HUES48 (cell line): Measurements from ENCODE around the gene KCTD16.
A peak's percentile ranks its signal among the peaks of the same experiment; 100 is the strongest.

Experiments used
- H3K27ac ChIP-seq: one replicate; pipeline ENCODE4 v1.7.0; 2013; ENCODE audit warnings: low read depth, low read length, inconsistent platforms
- H3K27me3 ChIP-seq: 2 replicates; pipeline ENCODE4 v1.6.1; 2013; ENCODE audit warnings: mild to moderate bottlenecking, low read length; ENCODE audit not compliant: control insufficient read depth, insufficient read depth
- H3K36me3 ChIP-seq: 2 replicates; pipeline ENCODE4 v1.6.1; 2013; ENCODE audit warnings: low read length; ENCODE audit not compliant: control insufficient read depth, insufficient read depth
- H3K4me1 ChIP-seq: 2 replicates; pipeline ENCODE4 v1.6.1; 2013; ENCODE audit warnings: mild to moderate bottlenecking, low read length; ENCODE audit not compliant: control insufficient read depth, insufficient read depth
- H3K4me3 ChIP-seq: 2 replicates; pipeline ENCODE4 v1.5.1; 2013; ENCODE audit warnings: mild to moderate bottlenecking, low read depth, low read length
- H3K9ac ChIP-seq: 2 replicates; pipeline ENCODE4 v1.6.1; 2013; ENCODE audit warnings: mild to moderate bottlenecking, low read depth, low read length, moderate library complexity
- H3K9me3 ChIP-seq: 2 replicates; pipeline ENCODE4 v1.6.1; 2013; ENCODE audit warnings: low read length; ENCODE audit not compliant: control insufficient read depth, insufficient read depth

KCTD16 gene

DNA sequence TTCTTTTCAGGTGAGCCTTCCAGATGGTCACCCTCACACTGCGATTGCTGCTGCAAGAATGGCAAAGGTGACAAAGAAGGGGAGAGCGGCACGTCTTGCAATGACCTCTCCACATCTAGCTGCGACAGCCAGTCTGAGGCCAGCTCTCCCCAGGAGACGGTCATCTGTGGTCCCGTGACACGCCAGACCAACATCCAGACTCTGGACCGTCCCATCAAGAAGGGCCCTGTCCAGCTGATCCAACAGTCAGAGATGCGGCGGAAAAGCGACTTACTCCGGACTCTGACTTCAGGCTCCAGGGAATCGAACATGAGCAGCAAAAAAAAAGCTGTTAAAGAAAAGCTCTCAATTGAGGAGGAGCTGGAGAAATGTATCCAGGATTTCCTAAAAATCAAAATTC, 303.0 kb downstream of the KCTD16 start:
- Histone ChIP-seq H3K27me3 (no peaks in the 10 kb centered on the region), H3K4me1 (no peaks in the 10 kb centered on the region), H3K36me3 (no peaks in the 10 kb centered on the region), H3K9ac (no peak overlapping the region), H3K27ac (no peak overlapping the region), H3K4me3 (no peak overlapping the region), H3K9me3 (no peaks in the 10 kb centered on the region)

- no peak overlapping the region for H3K4me3 ChIP-seq
- no peaks in the 10 kb centered on the region for H3K27me3 ChIP-seq
- peaks cover 4% of the 10 kb centered on the region for H3K4me1 ChIP-seq
- no peaks in the 10 kb centered on the region for H3K36me3 ChIP-seq
- no peak overlapping the region for H3K9ac ChIP-seq
- H3K9me3 ChIP-seq: no peaks in the 10 kb centered on the region
- no peak overlapping the region for H3K27ac ChIP-seq
Observed at GRCh38 chr5:144478565-144478964, 307.9 kb downstream of the KCTD16 start.

DNA sequence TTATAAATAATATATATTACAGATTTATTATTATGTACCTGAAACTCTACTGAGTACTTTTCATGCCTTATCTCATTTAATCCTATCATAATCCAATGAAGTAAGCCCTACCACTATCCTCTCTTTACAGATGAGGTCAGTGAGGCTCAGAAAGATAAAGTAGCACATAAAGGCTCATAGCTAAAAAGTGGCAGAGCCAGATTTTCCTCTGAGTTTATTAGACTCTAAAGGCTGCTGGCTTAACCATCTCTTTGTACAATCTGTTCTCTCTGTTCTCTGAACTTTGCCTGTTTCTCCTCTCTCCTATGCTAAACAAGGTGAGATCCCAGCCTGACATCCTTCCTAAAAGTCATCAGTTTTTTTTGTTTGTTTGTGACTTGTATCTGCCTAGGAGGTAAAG, 311.2 kb downstream of the KCTD16 start:
- no peak overlapping the region for H3K4me3 ChIP-seq
- H3K9ac ChIP-seq: no peak overlapping the region
- H3K4me1 ChIP-seq: peaks cover 17% of the 10 kb centered on the region
- no peak overlapping the region for H3K27ac ChIP-seq
- H3K36me3 ChIP-seq: no peaks in the 10 kb centered on the region
- H3K27me3 ChIP-seq: no peaks in the 10 kb centered on the region
- H3K9me3 ChIP-seq: no peaks in the 10 kb centered on the region

DNA sequence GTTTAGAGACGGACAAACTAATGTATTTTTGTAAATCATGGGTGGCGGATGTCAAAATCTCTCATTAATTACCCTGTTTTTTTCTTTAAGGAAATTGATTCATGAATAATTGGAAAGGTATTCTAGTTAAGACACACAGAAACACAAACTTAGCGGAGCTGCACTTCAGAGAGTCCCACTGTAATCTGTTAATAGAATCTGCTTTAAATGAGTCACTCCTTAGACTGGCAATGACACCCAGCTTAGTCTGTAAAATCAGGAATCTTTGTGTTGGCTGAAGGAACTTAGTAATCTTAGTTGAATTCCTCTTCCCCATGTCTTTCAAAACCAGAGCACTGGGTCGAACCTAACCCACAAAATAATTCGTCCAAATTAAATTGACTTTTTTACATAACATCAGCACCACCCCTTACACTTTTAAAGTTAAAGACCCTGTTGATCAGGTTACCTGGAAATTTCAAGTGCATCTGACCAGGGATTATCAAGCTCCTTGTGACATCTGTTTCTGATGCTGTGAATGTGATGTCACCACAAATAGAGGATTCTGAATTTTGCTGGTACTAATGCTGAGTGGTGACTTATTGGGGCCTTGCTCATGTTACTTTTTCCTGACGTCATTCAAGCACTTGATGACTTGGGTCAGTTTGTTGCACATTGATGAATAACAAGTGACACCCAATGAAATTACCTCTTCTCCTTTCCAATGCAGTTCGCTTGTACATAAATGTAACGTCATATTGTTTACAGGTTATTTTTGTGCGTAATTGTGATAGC, 313.6 kb downstream of the KCTD16 start:
- no peak overlapping the region for H3K9ac ChIP-seq
- H3K4me3 ChIP-seq: no peak overlapping the region
- H3K36me3 ChIP-seq: no peaks in the 10 kb centered on the region
- H3K27ac ChIP-seq: peak overlapping the region; percentile 24
- no peaks in the 10 kb centered on the region for H3K27me3 ChIP-seq
- H3K9me3 ChIP-seq: no peaks in the 10 kb centered on the region
- H3K4me1 ChIP-seq: peaks cover 37% of the 10 kb centered on the region

- H3K4me3 ChIP-seq: no peak overlapping the region
- no peaks in the 10 kb centered on the region for H3K9me3 ChIP-seq
- H3K9ac ChIP-seq: no peak overlapping the region
- no peak overlapping the region for H3K27ac ChIP-seq
- H3K36me3 ChIP-seq: no peaks in the 10 kb centered on the region
- H3K27me3 ChIP-seq: no peaks in the 10 kb centered on the region
- peaks cover 37% of the 10 kb centered on the region for H3K4me1 ChIP-seq
Observed at GRCh38 chr5:144485540-144485939, 314.9 kb downstream of the KCTD16 start.

GRCh38 chr5:144487207-144487606, 316.5 kb downstream of the KCTD16 start:
- H3K27ac ChIP-seq: peak overlapping the region; percentile 57
- H3K4me1 ChIP-seq: peaks cover 37% of the 10 kb centered on the region
- no peaks in the 10 kb centered on the region for H3K27me3 ChIP-seq
- no peaks in the 10 kb centered on the region for H3K36me3 ChIP-seq
- H3K4me3 ChIP-seq: 0 out of 2 replicates have a peak overlapping the region, but pooled peaks have one; percentile 15
- no peak overlapping the region for H3K9ac ChIP-seq
- no peaks in the 10 kb centered on the region for H3K9me3 ChIP-seq

- 0 out of 2 replicates have a peak overlapping the region, but pooled peaks have one; percentile 15 for H3K4me3 ChIP-seq
- no peak overlapping the region for H3K9ac ChIP-seq
- no peaks in the 10 kb centered on the region for H3K36me3 ChIP-seq
- no peaks in the 10 kb centered on the region for H3K27me3 ChIP-seq
- H3K27ac ChIP-seq: peak overlapping the region; percentile 57
- peaks cover 37% of the 10 kb centered on the region for H3K4me1 ChIP-seq
- no peaks in the 10 kb centered on the region for H3K9me3 ChIP-seq
Observed at GRCh38 chr5:144487761-144488160, 317.1 kb downstream of the KCTD16 start.

DNA sequence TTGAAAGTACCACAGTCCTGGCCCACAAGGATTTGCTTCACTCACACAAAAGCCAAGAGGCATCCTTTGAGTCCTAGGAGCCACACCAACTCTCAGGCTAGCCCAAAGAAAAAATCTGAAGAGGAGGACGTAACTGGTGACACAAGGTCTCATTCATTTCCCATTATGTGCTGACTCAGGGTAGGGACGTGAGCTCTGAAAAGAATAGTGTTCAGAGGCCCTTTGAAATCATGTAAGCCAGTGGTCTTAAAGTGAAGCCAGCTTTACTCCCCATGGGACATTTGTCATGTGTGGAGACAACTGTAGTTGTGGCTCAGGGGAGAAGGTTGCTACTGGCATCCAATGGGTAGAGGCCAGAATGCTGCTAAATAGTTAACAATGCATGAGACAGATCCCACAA, 332.4 kb downstream of the KCTD16 start:
- Histone ChIP-seq H3K9ac (no peak overlapping the region), H3K36me3 (no peaks in the 10 kb centered on the region), H3K4me3 (no peak overlapping the region), H3K4me1 (peaks cover 25% of the 10 kb centered on the region), H3K9me3 (no peaks in the 10 kb centered on the region), H3K27ac (no peak overlapping the region), H3K27me3 (peaks cover 15% of the 10 kb centered on the region)

- H3K27me3 ChIP-seq: peaks cover 15% of the 10 kb centered on the region
- no peaks in the 10 kb centered on the region for H3K9me3 ChIP-seq
- no peaks in the 10 kb centered on the region for H3K36me3 ChIP-seq
- H3K27ac ChIP-seq: peak overlapping the region; percentile 16
- no peak overlapping the region for H3K9ac ChIP-seq
- no peak overlapping the region for H3K4me3 ChIP-seq
- H3K4me1 ChIP-seq: peaks cover 25% of the 10 kb centered on the region
Observed at GRCh38 chr5:144504929-144505577, 334.4 kb downstream of the KCTD16 start.

DNA sequence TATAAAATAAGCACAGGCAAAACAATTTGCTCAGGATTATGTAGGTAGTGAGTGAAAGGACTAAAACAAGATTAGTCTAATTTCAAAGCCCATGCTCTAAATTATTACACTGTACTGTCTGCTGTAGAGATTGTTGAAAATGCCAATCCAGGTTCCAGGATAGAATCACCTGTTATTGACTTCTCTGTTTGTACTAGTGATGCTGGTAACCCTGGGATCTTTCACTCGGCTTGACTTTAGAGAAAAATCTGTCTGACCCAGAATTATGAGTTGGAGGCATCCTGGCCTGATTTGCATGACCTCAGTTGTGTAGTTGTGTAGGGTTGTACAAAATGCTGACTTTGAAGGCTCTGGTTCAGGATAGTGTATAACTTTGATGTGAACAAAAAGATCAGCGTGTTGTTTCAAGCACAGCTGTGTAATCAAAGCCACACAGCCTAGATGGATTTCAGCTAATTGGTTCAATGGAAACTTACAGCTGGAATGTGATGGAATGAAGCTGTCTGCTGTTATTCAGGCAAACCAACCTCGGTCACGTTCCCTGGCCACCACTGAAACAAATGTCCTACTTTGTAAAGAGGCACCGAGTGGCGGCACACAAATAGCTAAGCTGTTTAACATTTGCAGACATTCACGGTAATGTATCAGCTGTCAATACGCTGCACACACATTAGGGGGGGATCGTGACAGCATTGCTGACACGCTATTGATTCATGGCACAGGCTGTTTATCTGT, 340.3 kb downstream of the KCTD16 start:
- no peaks in the 10 kb centered on the region for H3K9me3 ChIP-seq
- no peak overlapping the region for H3K27ac ChIP-seq
- peaks cover 10% of the 10 kb centered on the region for H3K27me3 ChIP-seq
- H3K36me3 ChIP-seq: no peaks in the 10 kb centered on the region
- no peak overlapping the region for H3K9ac ChIP-seq
- H3K4me1 ChIP-seq: 0 out of 2 replicates have a peak, but pooled peaks cover 1% of the 10 kb centered on the region
- H3K4me3 ChIP-seq: no peak overlapping the region
